HepG2 (cell line): ENCODE measurements around the gene THRB. TPM values are rescaled to one million over a fixed set of nuclear protein-coding genes. Genes with fewer than 3 reads are reported as not detected.

ENCODE experiments used
- ATAC-seq: fragments of 200-7000 bp; cut with Tn5 transposase; 3 replicates; pipeline ENCODE4 v1.9.1; 2020; ENCODE audit warnings: mild to moderate bottlenecking, moderate library complexity
- BruUV-seq: library from RNA; stranded (reverse); fragments of 400-500 nt; replicated peaks from 2 replicates; lab custom pipeline; 2021; lab: Mats Ljungman, UMichigan
- CTCF ChIA-PET: fragments of 300-600 bp; formaldehyde crosslinking; extraction: SDS; loops from one replicate; lab custom pipeline; 2021; ENCODE audit warnings: low total read pairs, inconsistent platforms, low intra/inter-chr PET ratio; lab: Yijun Ruan, JAX
- POLR2A ChIA-PET: fragments of 350-600 bp; sonication (Branson Sonifier 250); formaldehyde crosslinking; loops from one replicate; lab custom pipeline; 2020; ENCODE audit warnings: antibody characterized with exemption, inconsistent platforms; lab: Yijun Ruan, JAX
- DNase-seq: peaks from one replicate; pipeline ENCODE4 v3.0.0-alpha.2; 2015; ENCODE audit warnings: low spot score
- FAIRE-seq: peaks from 3 replicates; lab custom pipeline; 2011; peaks lifted over from hg19 to GRCh38; lab: Jason Lieb, UNC
- H2AFZ ChIP-seq: one replicate; pipeline ENCODE4 v1.6.1; 2011; ENCODE audit warnings: low read length, inconsistent platforms
- H3K27ac ChIP-seq: fragments of 300-600 bp; 3 replicates; pipeline ENCODE4 v1.8.0; 2011; ENCODE audit warnings: mixed run types, mild to moderate bottlenecking, mixed read lengths, low read length, inconsistent platforms; ENCODE audit not compliant: insufficient read depth; ENCODE audit errors: extremely low read length
- H3K27me3 ChIP-seq, 2 experiments: fragments of 200-600 bp in 1 of 2; 2 replicates in 1 of 2; 3 replicates in 1 of 2; pipeline versions ENCODE4 v1.6.0 to v1.8.0; 2011; ENCODE audit warnings: low read length in 2 of 2, mild to moderate bottlenecking in 2 of 2, moderate library complexity in 2 of 2, inconsistent platforms in 1 of 2; ENCODE audit not compliant: insufficient read depth in 2 of 2, control insufficient read depth in 1 of 2
- H3K36me3 ChIP-seq, 2 experiments: fragments of 200-600 bp in 1 of 2; replicated peaks in 1 of 2; 2 replicates in 1 of 2; 3 replicates in 1 of 2; pipeline versions ENCODE4 v1.5.1 to v1.8.0; 2011; ENCODE audit warnings: low read length in 2 of 2, inconsistent platforms in 1 of 2; ENCODE audit not compliant: insufficient read depth in 2 of 2, control insufficient read depth in 1 of 2
- H3K4me1 ChIP-seq: 2 replicates; pipeline ENCODE4 v1.5.1; 2012; ENCODE audit warnings: low read length, inconsistent platforms; ENCODE audit not compliant: insufficient read depth
- H3K4me2 ChIP-seq: 2 replicates; pipeline ENCODE4 v1.6.0; 2011; ENCODE audit warnings: low read depth, low read length, inconsistent platforms
- H3K4me3 ChIP-seq, 3 experiments: fragments of 200-600 bp in 1 of 3; sonication (generic), shearing (Covaris generic) in 1 of 3; replicated peaks in 1 of 3; 2 replicates each; pipeline ENCODE4 v1.5.1; 2011 to 2016; ENCODE audit warnings: low read length in 3 of 3, inconsistent platforms in 2 of 3, low read depth in 2 of 3, mild to moderate bottlenecking in 2 of 3, control low read depth in 1 of 3, mixed read lengths in 1 of 3; ENCODE audit not compliant: insufficient read depth in 1 of 3
- H3K79me2 ChIP-seq: one replicate; pipeline ENCODE4 v1.6.1; 2011; ENCODE audit warnings: low read length, inconsistent platforms; ENCODE audit not compliant: insufficient read depth
- H3K9ac ChIP-seq: 2 replicates; pipeline ENCODE4 v1.6.0; 2011; ENCODE audit warnings: mild to moderate bottlenecking, low read depth, low read length, inconsistent platforms; ENCODE audit not compliant: insufficient read depth
- H3K9me3 ChIP-seq: 2 replicates; pipeline ENCODE4 v1.5.1; 2012; ENCODE audit warnings: mild to moderate bottlenecking, low read length
- H4K20me1 ChIP-seq: 2 replicates; pipeline ENCODE4 v1.6.0; 2011; ENCODE audit warnings: inconsistent platforms, mild to moderate bottlenecking, low read length, moderate library complexity; ENCODE audit not compliant: insufficient read depth
- NR2C2 ChIP-seq: sonication (generic); formaldehyde crosslinking; IDR thresholded peaks from 2 replicates; pipeline ENCODE4 v1.4.0; 2020; ENCODE audit warnings: missing genetic modification reagents, mild to moderate bottlenecking, moderate library complexity, borderline replicate concordance
- PRMT3 ChIP-seq: sonication (generic); formaldehyde crosslinking; IDR thresholded peaks from 2 replicates; pipeline ENCODE4 v1.8.1; 2022; ENCODE audit warnings: low read depth, mild to moderate bottlenecking, moderate library complexity, missing genetic modification reagents, borderline replicate concordance
- RBAK ChIP-seq: sonication (generic); formaldehyde crosslinking; IDR thresholded peaks from 2 replicates; pipeline ENCODE4 v1.5.1; 2020; ENCODE audit warnings: mild to moderate bottlenecking, missing genetic modification reagents
- ZNF121 ChIP-seq: sonication (generic); formaldehyde crosslinking; IDR thresholded peaks from 2 replicates; pipeline ENCODE4 v1.5.0; 2020; ENCODE audit warnings: mild to moderate bottlenecking, missing genetic modification reagents
- ZNF629 ChIP-seq: sonication (generic); formaldehyde crosslinking; conservative IDR thresholded peaks from 2 replicates; pipeline ENCODE4 v1.5.0; 2020; ENCODE audit warnings: missing genetic modification reagents
- WGBS: methylation state at CpG from one replicate; pipeline ENCODE4 v1.1.6; 2017; ENCODE audit warnings: low lambda C conversion rate; 5-methylcytosine and 5-hydroxymethylcytosine counted together
- in situ Hi-C: cut with HindIII; loops from 2 replicates; pipeline ENCODE4 v1.10.0; 2017; ENCODE audit warnings: low pct_unique_long_range_greater_than_20kb; ENCODE audit not compliant: extremely low pct_ligation_motif_present
- intact Hi-C: fragments of 100-400 bp; cut with micrococcal nuclease; formaldehyde crosslinking; loops from one replicate; pipeline ENCODE4 v1.10.0; 2022; ENCODE audit not compliant: unreplicated experiment
- polyA plus RNA-seq, 8 experiments: library from polyadenylated mRNA; depleted of rRNA in 3 of 8; stranded (reverse) in 7 of 8; unstranded in 1 of 8; fragments of >200 nt; fragmentation: Illumina TruSeq in 4 of 8; extraction: Trizol in 4 of 8; gene quantifications; 2 replicates each; pipeline versions ENCODE4 v1.2.1 to v1.2.3, GENCODE V29; 2011 to 2016; ENCODE audit warnings: low read depth in 4 of 8, missing spikeins in 1 of 8, mixed read lengths in 1 of 8; ENCODE audit not compliant: insufficient read depth in 1 of 8
- total RNA-seq, 5 experiments: library from RNA; depleted of rRNA; stranded (reverse); fragments of >200 nt; fragmentation: Illumina TruSeq; extraction: Trizol; gene quantifications; 2 replicates each; pipeline ENCODE4 v1.2.3, GENCODE V29; 2016; ENCODE audit warnings: low read depth in 1 of 5

The THRB gene
- total and polyA plus RNA-seq, 2 of the 13 experiments (the other 11 are each of a cell fraction or from before 2014, with no cell fraction given): 4.7 to 22.7 TPM

DNA sequence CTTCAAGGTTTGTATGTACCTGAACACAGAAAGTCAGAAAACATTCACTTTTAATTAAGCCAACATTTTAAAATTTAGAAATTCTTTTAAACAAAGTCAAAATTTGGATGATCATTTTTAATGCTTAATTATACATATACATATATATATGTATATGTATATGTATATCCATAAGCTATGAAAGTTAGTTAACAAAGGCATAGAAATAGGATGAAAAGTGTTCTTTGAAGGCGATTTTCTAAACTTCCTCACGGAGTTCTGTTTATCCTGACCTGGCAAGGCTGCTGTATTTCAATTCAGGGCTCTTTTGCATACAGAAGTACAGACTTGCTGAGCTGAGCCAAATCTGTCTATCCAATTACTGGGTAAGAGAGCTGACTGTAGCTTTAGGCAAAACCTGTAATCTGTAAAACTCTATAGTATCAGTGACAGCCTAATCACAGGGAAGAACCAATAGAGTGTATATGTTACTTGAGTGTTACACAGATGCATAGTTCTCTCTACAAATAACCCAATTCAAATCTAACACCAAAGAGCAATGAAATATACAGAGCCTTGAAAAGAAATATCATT is 32.1 kb upstream of the THRB start (continued):
- no peak for TF ChIP-seq PRMT3 (CRISPR knock-in tag)
- TF ChIP-seq, all 625 proteins: peak for 0

- 93% methylated on average over 1 of the region's 1 CpG for WGBS
- in situ Hi-C loops: no loop called here
- intact Hi-C loops: loop anchor here (10.0 kb wide), 1 partner anchor 119 kb away; no protein-coding TSS in a partner anchor
Measured at GRCh38 chr3:24525557-24525956, 30.9 kb upstream of the THRB start.

GRCh38 chr3:24525022-24525421 is 30.4 kb upstream of the THRB start:
- Histone ChIP-seq H3K9me3 (no peaks in the 10 kb centered on the region), H3K4me2 (no peak overlapping the region), H3K4me1 (peaks cover 49% of the 10 kb centered on the region), H3K9ac (no peak overlapping the region), H3K36me3 (no peaks in the 10 kb centered on the region), H3K27me3 (no peaks in the 10 kb centered on the region; a peak in 2 of 5 replicates), H2AFZ (no peak overlapping the region), H3K4me3 (no peak overlapping the region), H3K79me2 (peaks cover 11% of the 10 kb centered on the region), H3K27ac (no peak overlapping the region), H4K20me1 (no peaks in the 10 kb centered on the region)
- no TSS peak for BruUV-seq
- ChIA-PET POLR2A (interaction anchor here (1.1 to 1.3 kb wide), 2 partner anchors 21 to 30 kb away, joined by 3 read pairs; partner anchors contain the start of gene THRB), CTCF (no interaction called here)
- in situ Hi-C loops: no loop called here
- ATAC-seq (no peak), DNase-seq (no peak), FAIRE-seq (no peak)
- intact Hi-C loops: loop anchor here (10.0 kb wide), 1 partner anchor 120 kb away; no protein-coding TSS in a partner anchor
- 92% methylated on average over 1 of the region's 1 CpG for WGBS
- no peak for TF ChIP-seq NR2C2 (CRISPR knock-in tag)
- TF ChIP-seq RBAK: peak; percentile 94

More at GRCh38 chr3:24525557-24525956, 30.9 kb upstream of the THRB start:
- H3K9me3 ChIP-seq: no peaks in the 10 kb centered on the region
- DNase-seq: no peak
- no TSS peak for BruUV-seq
- FAIRE-seq: no peak
- no peak for ATAC-seq
- CTCF ChIA-PET: no interaction called here
- no peak overlapping the region for H3K27ac ChIP-seq
- H3K4me3 ChIP-seq: no peak overlapping the region
- no peak overlapping the region for H3K4me2 ChIP-seq
- H3K36me3 ChIP-seq: no peaks in the 10 kb centered on the region
- POLR2A ChIA-PET: interaction anchor here (1.4 kb wide), 1 partner anchor 162 kb away, joined by 3 read pairs; no protein-coding TSS in a partner anchor
- TF ChIP-seq ZNF629 (CRISPR knock-in tag): peak; percentile 72
- no peak for TF ChIP-seq ZNF121 (CRISPR knock-in tag)
- no peaks in the 10 kb centered on the region for H4K20me1 ChIP-seq
- H3K79me2 ChIP-seq: peaks cover 6% of the 10 kb centered on the region
- H3K9ac ChIP-seq: no peak overlapping the region
- H3K27me3 ChIP-seq: no peaks in the 10 kb centered on the region; a peak in 2 of 5 replicates
- H2AFZ ChIP-seq: no peak overlapping the region
- peaks cover 43% of the 10 kb centered on the region for H3K4me1 ChIP-seq
